Calu3 (cell line): Measurements from ENCODE around the gene HLCS. TPM values are rescaled to one million over a fixed set of nuclear protein-coding genes. Genes with fewer than 3 reads are reported as not detected.

Experiments used
- BruUV-seq: library from RNA; stranded (reverse); fragments of 400-500 nt; replicated peaks from 2 replicates; lab custom pipeline; 2021; lab: Mats Ljungman, UMichigan
- CTCF ChIA-PET: fragments of 300-600 bp; sonication (Branson Sonifier 250); formaldehyde crosslinking; loops from one replicate; lab custom pipeline; 2022; ENCODE audit warnings: antibody characterized with exemption; lab: Charles Lee
- DNase-seq: peaks from one replicate; pipeline ENCODE4 v3.0.0; 2022
- H3K27ac Mint-ChIP-seq: one replicate; pipeline ENCODE4 v1.8.0; 2022; ENCODE audit warnings: mixed read lengths; ENCODE audit not compliant: unreplicated experiment
- H3K27me3 Mint-ChIP-seq: one replicate; pipeline ENCODE4 v1.8.0; 2022; ENCODE audit warnings: mixed read lengths; ENCODE audit not compliant: unreplicated experiment
- H3K36me3 Mint-ChIP-seq: one replicate; pipeline ENCODE4 v1.8.0; 2022; ENCODE audit warnings: mild to moderate bottlenecking, moderate library complexity, mixed read lengths; ENCODE audit not compliant: insufficient read depth, unreplicated experiment
- H3K4me1 Mint-ChIP-seq: one replicate; pipeline ENCODE4 v1.8.0; 2022; ENCODE audit warnings: mild to moderate bottlenecking, low read depth, mixed read lengths; ENCODE audit not compliant: unreplicated experiment
- H3K4me3 Mint-ChIP-seq: one replicate; pipeline ENCODE4 v1.8.0; 2022; ENCODE audit warnings: mild to moderate bottlenecking, low read depth, moderate library complexity, mixed read lengths; ENCODE audit not compliant: unreplicated experiment
- H3K9me3 Mint-ChIP-seq: one replicate; pipeline ENCODE4 v1.8.0; 2022; ENCODE audit warnings: low read depth, mixed read lengths; ENCODE audit not compliant: unreplicated experiment
- intact Hi-C: fragments of 100-400 bp; cut with micrococcal nuclease; formaldehyde crosslinking; loops from one replicate; pipeline ENCODE4 v1.10.0; 2022; ENCODE audit not compliant: unreplicated experiment
- total RNA-seq: library from RNA; stranded (reverse); gene quantifications from 2 replicates; pipeline ENCODE4 v1.2.3, GENCODE V29; 2022
- TF ChIP-seq, protein P1 (sequence below): fragments of 200-600 bp; IDR thresholded peaks from one replicate; pipeline ENCODE4 v1.8.0; 2022; ENCODE audit warnings: antibody characterized with exemption; ENCODE audit not compliant: unreplicated experiment

HLCS gene
- total RNA-seq, 1 experiment from 2014 or later: 18.4 TPM

DNA sequence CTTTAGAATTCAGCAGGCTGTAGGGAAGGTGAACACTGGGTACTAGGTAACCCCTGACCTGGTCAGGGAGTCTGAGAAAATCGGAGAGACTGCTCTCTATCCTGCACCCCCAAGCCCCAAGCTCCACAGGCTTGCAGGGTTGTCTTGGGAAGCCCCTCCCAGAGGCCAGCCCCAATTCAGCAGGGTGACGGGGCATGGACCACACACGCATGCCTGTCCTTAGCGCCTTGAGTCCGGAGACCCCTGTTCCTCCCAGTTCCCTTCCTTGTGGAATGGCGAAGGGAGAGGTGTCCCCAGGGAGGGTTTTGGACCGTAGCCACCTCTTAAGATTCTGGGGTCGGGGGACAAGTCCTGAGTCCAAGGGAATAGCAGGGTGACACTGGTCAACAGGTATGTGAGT lies 116.1 kb downstream of the HLCS start:
- Mint-ChIP-seq H3K27ac (no peak overlapping the region), H3K4me1 (no peaks in the 10 kb centered on the region), H3K27me3 (no peaks in the 10 kb centered on the region), H3K9me3 (no peaks in the 10 kb centered on the region), H3K36me3 (no peaks in the 10 kb centered on the region), H3K4me3 (no peak overlapping the region)
- BruUV-seq: no TSS peak
- CTCF ChIA-PET: no interaction called here
- TF ChIP-seq, protein P1, sequence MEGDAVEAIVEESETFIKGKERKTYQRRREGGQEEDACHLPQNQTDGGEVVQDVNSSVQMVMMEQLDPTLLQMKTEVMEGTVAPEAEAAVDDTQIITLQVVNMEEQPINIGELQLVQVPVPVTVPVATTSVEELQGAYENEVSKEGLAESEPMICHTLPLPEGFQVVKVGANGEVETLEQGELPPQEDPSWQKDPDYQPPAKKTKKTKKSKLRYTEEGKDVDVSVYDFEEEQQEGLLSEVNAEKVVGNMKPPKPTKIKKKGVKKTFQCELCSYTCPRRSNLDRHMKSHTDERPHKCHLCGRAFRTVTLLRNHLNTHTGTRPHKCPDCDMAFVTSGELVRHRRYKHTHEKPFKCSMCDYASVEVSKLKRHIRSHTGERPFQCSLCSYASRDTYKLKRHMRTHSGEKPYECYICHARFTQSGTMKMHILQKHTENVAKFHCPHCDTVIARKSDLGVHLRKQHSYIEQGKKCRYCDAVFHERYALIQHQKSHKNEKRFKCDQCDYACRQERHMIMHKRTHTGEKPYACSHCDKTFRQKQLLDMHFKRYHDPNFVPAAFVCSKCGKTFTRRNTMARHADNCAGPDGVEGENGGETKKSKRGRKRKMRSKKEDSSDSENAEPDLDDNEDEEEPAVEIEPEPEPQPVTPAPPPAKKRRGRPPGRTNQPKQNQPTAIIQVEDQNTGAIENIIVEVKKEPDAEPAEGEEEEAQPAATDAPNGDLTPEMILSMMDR: no peak
- DNase-seq: no peak
- intact Hi-C loops: no loop called here

DNA sequence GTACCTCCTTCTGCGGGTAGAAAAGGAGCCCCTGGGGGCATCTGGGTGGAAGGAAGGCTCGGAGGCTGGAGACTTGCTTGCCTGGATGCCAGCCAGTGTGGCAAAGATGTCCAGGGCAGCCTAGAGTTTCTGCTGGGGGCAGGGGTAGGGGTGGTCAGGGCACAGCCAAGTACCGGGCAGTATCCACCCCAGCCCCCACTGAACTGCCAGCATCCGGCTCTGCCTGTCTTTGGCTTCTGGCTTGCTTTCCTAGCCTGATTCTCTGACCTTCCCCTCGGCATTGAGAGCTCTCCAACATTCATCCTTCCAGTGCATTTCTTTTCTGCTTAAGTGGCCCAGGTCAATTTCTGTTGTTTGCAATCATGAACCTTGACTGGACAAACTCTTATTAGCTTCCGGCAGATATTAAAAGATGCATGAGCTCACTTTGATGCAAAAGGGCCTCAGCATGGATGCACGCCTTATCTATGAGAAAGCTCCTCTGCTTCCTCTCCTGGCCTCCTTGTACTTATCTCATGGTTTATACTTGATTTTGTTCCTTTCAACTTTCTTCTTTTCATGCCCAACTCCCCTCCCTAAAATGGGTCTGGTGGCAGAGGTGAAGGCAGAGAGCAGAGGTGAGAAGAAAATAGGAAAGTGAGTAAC lies 116.9 kb downstream of the HLCS start:
- no peaks in the 10 kb centered on the region for H3K4me1 Mint-ChIP-seq
- CTCF ChIA-PET: no interaction called here

DNA sequence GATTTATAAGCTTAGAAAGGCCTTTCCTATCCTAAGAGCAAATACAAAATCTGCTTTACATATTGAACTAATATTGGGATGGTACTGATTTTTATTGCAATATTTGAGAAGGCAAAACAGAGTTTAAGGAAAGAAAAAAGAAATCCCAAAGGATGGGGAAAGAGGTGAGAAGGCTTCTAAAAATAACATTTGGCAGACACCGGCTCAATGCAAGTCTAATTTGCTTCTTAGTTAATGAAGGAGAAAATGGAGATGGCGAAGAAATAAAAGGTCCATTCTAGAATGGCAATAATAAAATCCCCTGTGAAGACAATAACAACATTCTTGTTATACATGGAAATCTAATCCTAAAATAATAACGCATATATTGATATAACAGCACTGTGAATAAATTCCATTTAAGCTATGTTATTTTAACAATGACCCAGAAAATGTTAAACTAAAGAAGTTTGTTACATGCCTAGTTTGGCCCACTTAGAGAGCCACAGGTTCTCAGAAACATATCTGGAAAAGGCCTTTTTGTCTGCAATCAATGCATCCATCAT lies 117.7 kb downstream of the HLCS start:
- Mint-ChIP-seq H3K9me3 (no peaks in the 10 kb centered on the region), H3K27me3 (no peaks in the 10 kb centered on the region), H3K36me3 (no peaks in the 10 kb centered on the region), H3K27ac (no peak overlapping the region), H3K4me3 (no peak overlapping the region), H3K4me1 (no peaks in the 10 kb centered on the region)
- DNase-seq: no peak
- intact Hi-C loops: loop anchor here (5.0 kb wide), 1 partner anchor 82 kb away; no protein-coding TSS in a partner anchor
- CTCF ChIA-PET: no interaction called here
- TF ChIP-seq, protein P1: no peak
- BruUV-seq: no TSS peak

More for the DNA sequence above, 116.9 kb downstream of the HLCS start:
- Mint-ChIP-seq H3K36me3 (no peaks in the 10 kb centered on the region), H3K4me3 (no peak overlapping the region), H3K9me3 (no peaks in the 10 kb centered on the region), H3K27me3 (no peaks in the 10 kb centered on the region), H3K27ac (no peak overlapping the region)
- DNase-seq: no peak
- intact Hi-C loops: loop anchor here (5.0 kb wide), 1 partner anchor 82 kb away; no protein-coding TSS in a partner anchor
- TF ChIP-seq, protein P1: no peak
- no TSS peak for BruUV-seq

- no peaks in the 10 kb centered on the region for H3K9me3 Mint-ChIP-seq
- TF ChIP-seq, protein P1: no peak
- DNase-seq: no peak
- no peaks in the 10 kb centered on the region for H3K36me3 Mint-ChIP-seq
- no peaks in the 10 kb centered on the region for H3K27me3 Mint-ChIP-seq
- intact Hi-C loops: loop anchor here (5.0 kb wide), 1 partner anchor 80 kb away; no protein-coding TSS in a partner anchor
- no peak overlapping the region for H3K4me3 Mint-ChIP-seq
- H3K4me1 Mint-ChIP-seq: no peaks in the 10 kb centered on the region
- CTCF ChIA-PET: no interaction called here
- H3K27ac Mint-ChIP-seq: no peak overlapping the region
- BruUV-seq: no TSS peak
These were observed 119.3 kb downstream of the HLCS start for GRCh38 chr21:36847189-36847588.
